Activated CD8-positive, alpha-beta T cell treated with anti-CD3 and anti-CD28 coated beads for 36 hours (primary cell): ENCODE data around the gene EHBP1. TPM values are rescaled to one million over a fixed set of nuclear protein-coding genes. Genes with fewer than 3 reads are reported as not detected.

Experiments
- ATAC-seq: fragments of 200-7000 bp; cut with Tn5 transposase; one replicate; pipeline ENCODE4 v1.10.0; 2021; ENCODE audit warnings: mild to moderate bottlenecking, moderate library complexity
- CTCF ChIA-PET: fragments of 350-600 bp; sonication (Branson Sonifier 250); formaldehyde crosslinking; loops from one replicate; lab custom pipeline; 2021; ENCODE audit warnings: antibody characterized with exemption; lab: Charles Lee
- POLR2A ChIA-PET: fragments of 350-600 bp; sonication (Branson Sonifier 250); formaldehyde crosslinking; loops from one replicate; lab custom pipeline; 2021; ENCODE audit warnings: antibody characterized with exemption; lab: Charles Lee
- DNase-seq: peaks from one replicate; pipeline ENCODE4 v3.0.0-alpha.2; 2020
- H3K27ac Mint-ChIP-seq: one replicate; pipeline ENCODE4 v1.8.0; 2021; ENCODE audit warnings: mild to moderate bottlenecking, mixed read lengths
- H3K27me3 Mint-ChIP-seq: one replicate; pipeline ENCODE4 v1.8.0; 2021; ENCODE audit warnings: mixed read lengths
- H3K36me3 Mint-ChIP-seq: one replicate; pipeline ENCODE4 v1.8.0; 2021; ENCODE audit warnings: low read depth, mixed read lengths
- H3K4me1 Mint-ChIP-seq: one replicate; pipeline ENCODE4 v1.8.0; 2021; ENCODE audit warnings: low read depth, mixed read lengths
- H3K4me3 Mint-ChIP-seq: one replicate; pipeline ENCODE4 v1.8.0; 2021; ENCODE audit warnings: mild to moderate bottlenecking, moderate library complexity, mixed read lengths
- H3K9me3 Mint-ChIP-seq: one replicate; pipeline ENCODE4 v1.8.0; 2021; ENCODE audit warnings: mixed read lengths
- intact Hi-C: fragments of 100-400 bp; cut with micrococcal nuclease; formaldehyde crosslinking; loops from one replicate; pipeline ENCODE4 v1.10.0; 2022
- total RNA-seq, 2 experiments: library from RNA; stranded (reverse); gene quantifications; one replicate each; pipeline ENCODE4 v1.2.3, GENCODE V29; 2021
- TF ChIP-seq, protein P1 (sequence below): fragments of 200-600 bp; IDR thresholded peaks from one replicate; pipeline ENCODE4 v1.8.0; 2022; ENCODE audit warnings: antibody characterized with exemption, mild to moderate bottlenecking

The EHBP1 gene
- total RNA-seq, 2 experiments from 2014 or later: 24.1 to 24.3 TPM

- POLR2A ChIA-PET: no interaction called here
- CTCF ChIA-PET: no interaction called here
- no peak for ATAC-seq
These were observed 41.4 kb upstream of the EHBP1 start for GRCh38 chr2:62663920-62664795.

GRCh38 chr2:62665446-62665845 is 40.1 kb upstream of the EHBP1 start:
- peaks cover 2% of the 10 kb centered on the region for H3K27me3 Mint-ChIP-seq
- intact Hi-C loops: no loop called here
- no peaks in the 10 kb centered on the region for H3K36me3 Mint-ChIP-seq
- ChIA-PET POLR2A (no interaction called here), CTCF (no interaction called here)
- ATAC-seq: no peak
- no peak overlapping the region for H3K4me3 Mint-ChIP-seq
- TF ChIP-seq, protein P1, sequence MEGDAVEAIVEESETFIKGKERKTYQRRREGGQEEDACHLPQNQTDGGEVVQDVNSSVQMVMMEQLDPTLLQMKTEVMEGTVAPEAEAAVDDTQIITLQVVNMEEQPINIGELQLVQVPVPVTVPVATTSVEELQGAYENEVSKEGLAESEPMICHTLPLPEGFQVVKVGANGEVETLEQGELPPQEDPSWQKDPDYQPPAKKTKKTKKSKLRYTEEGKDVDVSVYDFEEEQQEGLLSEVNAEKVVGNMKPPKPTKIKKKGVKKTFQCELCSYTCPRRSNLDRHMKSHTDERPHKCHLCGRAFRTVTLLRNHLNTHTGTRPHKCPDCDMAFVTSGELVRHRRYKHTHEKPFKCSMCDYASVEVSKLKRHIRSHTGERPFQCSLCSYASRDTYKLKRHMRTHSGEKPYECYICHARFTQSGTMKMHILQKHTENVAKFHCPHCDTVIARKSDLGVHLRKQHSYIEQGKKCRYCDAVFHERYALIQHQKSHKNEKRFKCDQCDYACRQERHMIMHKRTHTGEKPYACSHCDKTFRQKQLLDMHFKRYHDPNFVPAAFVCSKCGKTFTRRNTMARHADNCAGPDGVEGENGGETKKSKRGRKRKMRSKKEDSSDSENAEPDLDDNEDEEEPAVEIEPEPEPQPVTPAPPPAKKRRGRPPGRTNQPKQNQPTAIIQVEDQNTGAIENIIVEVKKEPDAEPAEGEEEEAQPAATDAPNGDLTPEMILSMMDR: no peak
- H3K27ac Mint-ChIP-seq: no peak overlapping the region
- peaks cover 3% of the 10 kb centered on the region for H3K4me1 Mint-ChIP-seq
- no peaks in the 10 kb centered on the region for H3K9me3 Mint-ChIP-seq
- no peak for DNase-seq

More at GRCh38 chr2:62663920-62664795, 41.4 kb upstream of the EHBP1 start:
- no peaks in the 10 kb centered on the region for H3K36me3 Mint-ChIP-seq
- no peak for DNase-seq
- H3K27ac Mint-ChIP-seq: no peak overlapping the region
- peaks cover 5% of the 10 kb centered on the region for H3K4me1 Mint-ChIP-seq
- no peaks in the 10 kb centered on the region for H3K9me3 Mint-ChIP-seq
- intact Hi-C loops: no loop called here
- H3K4me3 Mint-ChIP-seq: no peak overlapping the region
- H3K27me3 Mint-ChIP-seq: peaks cover 2% of the 10 kb centered on the region
- TF ChIP-seq, protein P1: no peak

DNA sequence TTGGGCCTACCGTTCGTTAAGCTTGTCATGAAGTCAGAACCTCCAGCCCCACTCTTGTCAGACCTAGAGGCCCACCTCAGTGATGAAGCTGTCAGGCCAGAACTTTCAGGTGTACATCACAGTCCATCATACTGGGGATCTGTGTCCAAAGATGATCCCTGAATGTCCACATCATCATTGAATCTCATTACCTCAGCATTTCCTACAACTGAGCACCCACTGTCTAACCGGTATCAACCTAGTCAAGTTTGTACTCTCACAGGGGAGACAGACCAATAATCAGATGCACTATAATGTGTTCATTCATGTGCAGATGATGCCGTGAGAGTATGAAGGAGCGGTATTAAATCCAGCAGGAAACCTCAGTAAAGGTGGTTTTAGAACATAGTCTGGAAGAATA is 36.3 kb upstream of the EHBP1 start:
- no peaks in the 10 kb centered on the region for H3K36me3 Mint-ChIP-seq
- ATAC-seq: no peak
- H3K27me3 Mint-ChIP-seq: peaks cover 2% of the 10 kb centered on the region
- no peak overlapping the region for H3K27ac Mint-ChIP-seq
- POLR2A ChIA-PET: no interaction called here
- no peaks in the 10 kb centered on the region for H3K9me3 Mint-ChIP-seq
- no peak overlapping the region for H3K4me3 Mint-ChIP-seq
- CTCF ChIA-PET: interaction anchor here (1.4 kb wide), 1 partner anchor 17 kb away, joined by 3 read pairs; no protein-coding TSS in a partner anchor
- TF ChIP-seq, protein P1: no peak
- intact Hi-C loops: no loop called here
- DNase-seq: no peak
- H3K4me1 Mint-ChIP-seq: no peaks in the 10 kb centered on the region

DNA sequence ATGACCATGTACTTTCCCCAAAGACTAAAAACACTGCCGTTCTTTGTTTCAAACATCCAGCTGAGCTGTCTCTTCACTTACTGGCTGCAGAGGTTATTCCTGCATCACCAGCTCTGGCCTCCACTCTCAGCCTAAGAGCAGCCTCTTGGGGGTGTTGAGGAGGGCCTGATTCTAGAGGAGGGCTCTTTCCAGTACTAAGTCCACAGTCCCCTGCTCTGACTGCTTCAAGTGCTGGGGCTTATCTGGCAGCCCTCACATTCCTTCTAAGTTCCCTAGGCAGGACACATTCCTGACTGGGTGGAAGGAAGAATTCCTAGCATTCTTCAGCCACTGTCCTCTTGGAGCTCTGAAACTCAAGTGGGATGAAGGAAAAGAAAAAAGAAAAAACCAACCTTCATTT is 32.9 kb upstream of the EHBP1 start:
- Mint-ChIP-seq H3K27me3 (peaks cover 2% of the 10 kb centered on the region), H3K4me1 (no peaks in the 10 kb centered on the region), H3K9me3 (no peaks in the 10 kb centered on the region), H3K36me3 (no peaks in the 10 kb centered on the region), H3K27ac (no peak overlapping the region), H3K4me3 (no peak overlapping the region)
- TF ChIP-seq, protein P1: no peak
- DNase-seq: no peak
- ChIA-PET POLR2A (no interaction called here), CTCF (no interaction called here)
- no peak for ATAC-seq
- intact Hi-C loops: no loop called here

GRCh38 chr2:62675062-62675461 is 30.5 kb upstream of the EHBP1 start:
- ChIA-PET POLR2A (no interaction called here), CTCF (no interaction called here)
- no peaks in the 10 kb centered on the region for H3K27me3 Mint-ChIP-seq
- H3K4me3 Mint-ChIP-seq: no peak overlapping the region
- H3K9me3 Mint-ChIP-seq: no peaks in the 10 kb centered on the region
- DNase-seq (no peak), ATAC-seq (no peak)
- TF ChIP-seq, protein P1: no peak
- H3K36me3 Mint-ChIP-seq: no peaks in the 10 kb centered on the region
- H3K4me1 Mint-ChIP-seq: no peaks in the 10 kb centered on the region
- H3K27ac Mint-ChIP-seq: no peak overlapping the region
- intact Hi-C loops: no loop called here
